HK-2 (cell line): ENCODE results near the gene PCBP2.
"Not testable (repeated sequence)": the region's sequence is repeated elsewhere in the genome, so short reads cannot be mapped to it uniquely, and the experiment has no call there.

Experiments used
- DNase-seq: peaks from one replicate; pipeline ENCODE4 v3.0.0-alpha.2; 2018; ENCODE audit not compliant: unreplicated experiment

The PCBP2 gene

DNA sequence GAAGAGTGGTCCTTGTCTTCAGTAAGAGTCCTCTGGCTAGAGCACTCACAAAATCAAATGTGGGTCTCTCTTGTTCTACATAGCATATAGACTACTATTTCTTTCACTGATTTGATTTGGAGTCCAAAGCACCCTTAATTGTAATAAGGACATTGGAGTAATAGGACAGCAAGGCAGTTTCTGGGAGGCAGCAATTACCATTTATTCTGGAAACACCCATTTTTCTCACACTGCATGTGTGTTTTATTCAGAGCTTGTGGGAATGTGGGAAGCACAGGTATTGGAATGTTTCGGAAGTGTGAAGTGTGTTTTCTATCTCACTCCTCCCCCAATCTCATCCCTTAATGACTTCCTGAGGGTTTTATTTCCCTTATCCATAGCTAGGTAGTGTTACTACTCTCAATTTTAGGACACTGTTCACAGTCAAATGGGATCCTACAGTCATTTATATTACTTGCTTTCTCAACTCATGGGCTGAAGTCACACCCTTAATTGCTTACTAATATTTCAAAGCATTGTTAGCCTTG is 20.2 kb downstream of the PCBP2 start:
- DNase-seq, result no peak

- no peak for DNase-seq
These were observed 22.2 kb downstream of the PCBP2 start for GRCh38 chr12:53474077-53474476.

DNA sequence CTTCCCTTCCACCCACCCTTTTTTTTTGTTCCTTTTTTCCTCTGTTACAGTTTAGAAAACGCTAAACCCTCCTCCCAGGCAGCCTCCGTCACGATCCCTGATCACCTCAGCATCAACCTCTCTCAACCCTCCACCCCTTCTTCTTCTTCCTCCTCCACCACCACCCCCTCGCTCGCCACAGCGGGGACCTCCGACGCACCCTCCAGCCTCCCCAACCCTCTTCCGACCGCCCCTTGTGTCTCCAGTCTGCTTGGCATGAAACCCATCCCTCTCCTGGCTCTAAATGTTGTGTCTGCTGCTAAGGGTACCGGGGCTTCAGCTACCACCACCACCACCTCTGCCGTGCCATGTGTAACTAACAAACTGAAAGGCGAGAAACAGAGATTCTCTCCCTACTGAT is 22.9 kb downstream of the PCBP2 start:
- DNase-seq, result no peak

- no peak for DNase-seq
These were observed 24.9 kb downstream of the PCBP2 start for GRCh38 chr12:53476769-53477209.

DNA sequence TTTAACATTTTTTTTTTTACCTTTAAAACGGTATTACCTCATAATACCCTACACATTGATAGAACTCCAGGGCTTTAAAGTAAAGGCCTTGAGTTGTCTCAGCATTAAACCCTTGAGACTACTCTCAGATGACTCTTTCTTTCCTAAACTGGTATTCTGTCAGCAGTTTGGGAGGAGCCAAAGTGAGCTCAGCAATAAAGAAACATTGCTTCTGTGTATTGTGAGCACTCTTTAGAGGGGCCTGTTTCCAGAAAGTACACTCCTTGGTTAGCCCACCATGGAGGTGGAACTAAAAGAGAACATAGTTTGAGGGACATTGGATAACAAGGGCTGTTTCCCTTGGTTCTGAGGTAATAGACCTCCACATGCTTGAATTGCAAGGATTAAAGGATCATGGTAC is 27.0 kb downstream of the PCBP2 start:
- no peak for DNase-seq

DNA sequence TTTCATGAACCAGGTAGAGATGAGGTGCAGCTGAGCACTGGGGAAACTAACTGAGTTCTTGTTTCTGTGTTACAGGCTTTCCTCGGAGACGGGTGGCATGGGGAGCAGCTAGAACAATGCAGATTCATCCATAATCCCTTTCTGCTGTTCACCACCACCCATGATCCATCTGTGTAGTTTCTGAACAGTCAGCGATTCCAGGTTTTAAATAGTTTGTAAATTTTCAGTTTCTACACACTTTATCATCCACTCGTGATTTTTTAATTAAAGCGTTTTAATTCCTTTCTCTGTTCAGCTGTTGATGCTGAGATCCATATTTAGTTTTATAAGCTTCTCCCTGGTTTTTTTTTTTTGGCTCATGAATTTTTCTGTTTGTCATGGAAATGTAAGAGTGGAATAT is 27.4 kb downstream of the PCBP2 start:
- no peak for DNase-seq

GRCh38 chr12:53480491-53481442 is 28.9 kb downstream of the PCBP2 start:
- no peak for DNase-seq

GRCh38 chr12:53481458-53481857 is 29.6 kb downstream of the PCBP2 start:
- DNase-seq, result not testable (repeated sequence)

- peak; percentile 20 for DNase-seq
These were observed 30.2 kb downstream of the PCBP2 start for GRCh38 chr12:53481939-53482586.

GRCh38 chr12:53482626-53483168 is 30.8 kb downstream of the PCBP2 start:
- no peak for DNase-seq

- DNase-seq, result no peak
These were observed 31.5 kb downstream of the PCBP2 start for GRCh38 chr12:53483225-53483978.

DNA sequence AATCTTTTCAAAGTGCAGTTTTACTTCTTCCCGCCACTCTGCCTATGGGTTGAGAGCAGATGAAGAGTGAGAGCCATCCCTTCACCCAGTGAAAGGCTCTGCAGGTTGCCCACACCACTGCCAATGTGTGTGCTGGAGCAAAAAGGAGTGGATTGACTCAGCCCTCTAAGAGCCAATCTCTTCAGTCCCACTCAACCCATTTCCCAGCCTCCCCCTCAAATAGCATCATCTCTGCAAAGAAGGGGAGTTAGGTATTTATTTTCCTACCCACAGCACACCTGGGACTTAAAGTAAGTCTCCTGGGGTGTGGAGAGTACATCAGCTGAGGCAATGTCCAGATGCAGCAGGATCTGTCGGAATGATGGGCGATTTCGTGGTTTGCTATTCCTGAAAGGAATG is 32.1 kb downstream of the PCBP2 start:
- no peak for DNase-seq

GRCh38 chr12:53484686-53485575 is 33.0 kb downstream of the PCBP2 start:
- DNase-seq, result no peak

DNA sequence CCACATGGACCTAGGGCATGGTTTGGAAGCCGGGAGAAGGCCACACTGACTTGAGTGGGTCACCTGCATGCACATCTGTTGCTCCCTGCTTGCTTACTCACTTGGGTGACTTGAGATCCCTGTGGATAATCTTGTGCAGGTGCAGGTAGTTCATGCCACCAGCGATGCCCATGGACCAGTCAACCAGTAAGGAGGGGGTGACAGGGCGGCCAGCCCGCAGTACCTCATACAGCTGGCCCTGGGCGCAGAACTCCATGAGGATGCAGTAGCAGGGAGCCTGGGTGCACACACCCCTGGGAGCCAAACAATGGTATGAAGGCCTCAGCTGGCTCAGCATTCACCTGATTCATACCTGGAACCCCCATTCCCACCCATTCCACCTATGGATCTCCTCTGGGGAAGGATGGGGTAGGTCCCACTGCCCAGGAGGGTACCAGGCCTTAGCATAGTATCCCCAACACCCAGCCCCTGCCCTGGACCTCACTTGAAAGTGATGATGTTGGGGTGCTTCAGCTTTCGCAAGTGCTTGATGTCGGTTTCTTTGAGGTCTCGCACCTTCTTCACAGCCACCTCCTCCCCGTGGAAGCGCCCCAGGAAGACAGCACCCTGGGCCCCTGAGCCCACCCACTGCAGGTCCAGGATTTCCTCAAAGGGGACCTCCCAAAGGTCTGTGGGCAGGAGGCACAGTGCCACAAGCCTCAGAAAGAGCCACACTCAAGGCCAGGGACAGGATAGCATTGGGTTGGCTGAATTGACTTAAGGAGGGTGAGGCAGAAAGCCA is 34.2 kb downstream of the PCBP2 start:
- DNase-seq, result no peak

DNA sequence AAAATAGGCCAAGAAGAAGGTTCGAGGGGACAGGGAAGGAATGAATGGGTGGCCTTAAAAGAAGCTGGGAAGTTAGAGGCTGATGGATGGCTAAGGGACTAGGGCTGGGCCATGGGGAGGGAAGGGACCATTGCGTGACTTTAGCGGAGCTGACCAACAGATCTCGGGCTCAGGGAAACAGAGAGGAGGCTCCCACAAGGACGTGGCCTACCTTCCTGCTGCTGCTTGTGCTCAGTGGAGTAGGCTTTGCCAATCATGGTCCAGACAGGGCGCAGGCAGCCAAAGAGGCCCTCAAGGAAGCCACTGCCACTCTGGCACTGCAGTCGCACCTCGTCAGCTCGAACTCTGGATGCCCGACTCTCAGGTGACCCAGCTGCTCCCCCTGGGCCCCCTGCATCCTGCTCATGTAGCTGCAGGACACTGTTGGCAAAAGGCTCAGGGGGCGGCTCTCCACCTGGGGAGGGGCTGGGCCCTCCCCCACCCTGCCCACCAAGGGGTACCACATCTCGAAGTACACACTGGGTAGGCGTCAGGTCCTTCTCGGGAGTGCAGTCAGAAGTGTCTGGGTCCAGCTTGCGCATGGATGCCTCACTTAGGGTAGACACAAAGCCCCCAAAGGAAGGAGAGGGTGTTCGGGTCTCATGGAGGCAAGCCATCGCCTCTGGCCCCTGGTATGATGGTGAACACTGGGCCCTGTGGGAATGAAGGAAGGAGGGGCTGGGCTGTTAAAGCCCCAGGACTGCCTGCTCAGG is 35.0 kb downstream of the PCBP2 start:
- no peak for DNase-seq

DNA sequence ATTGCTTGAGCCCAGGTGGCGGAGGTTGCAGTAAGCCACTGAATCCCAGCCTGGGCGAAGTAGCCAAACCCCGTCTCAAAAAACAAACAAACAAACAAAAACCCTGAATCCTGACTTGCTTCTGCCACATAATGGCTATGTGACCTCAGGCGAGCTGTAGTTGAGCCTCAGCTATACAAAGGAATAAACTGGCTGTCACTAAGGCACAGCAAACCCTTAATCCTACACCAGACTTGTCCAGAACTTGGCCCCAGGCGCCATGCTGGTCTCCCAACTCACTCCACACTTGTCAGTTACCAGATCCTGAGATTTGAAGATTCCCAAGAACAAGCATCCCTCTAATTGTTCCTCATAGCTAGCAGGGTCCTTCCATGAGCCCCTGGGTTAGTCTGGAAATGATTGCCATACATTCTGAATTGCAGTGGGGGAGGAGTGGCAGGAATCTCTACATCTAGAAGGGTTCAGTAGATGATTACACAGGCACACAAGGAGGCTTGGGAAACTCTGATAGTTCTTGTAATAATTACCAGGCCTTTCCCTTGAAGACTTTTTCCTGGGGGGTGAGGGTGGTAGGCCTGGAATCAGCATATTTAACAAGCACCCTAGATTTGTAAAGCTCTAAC is 37.5 kb downstream of the PCBP2 start:
- no peak for DNase-seq

DNA sequence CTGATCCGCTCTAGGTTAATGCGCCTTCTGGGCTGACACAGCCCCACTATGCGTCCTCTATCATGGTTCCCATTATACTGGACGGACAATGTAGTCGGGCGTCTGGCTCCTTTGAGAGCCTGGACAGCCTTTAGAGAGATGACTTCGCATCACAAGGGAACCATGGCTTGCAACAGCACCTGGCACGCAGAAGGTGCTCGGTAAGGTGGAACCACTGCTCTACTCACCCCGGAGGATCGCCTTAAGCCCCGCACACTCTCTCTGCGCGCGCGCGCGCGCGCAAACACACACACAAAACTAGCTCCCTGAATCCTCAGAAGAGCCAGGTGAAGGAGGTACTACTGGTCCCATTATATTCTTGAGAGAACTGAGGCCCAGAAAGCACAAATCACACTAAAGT is 40.3 kb downstream of the PCBP2 start:
- no peak for DNase-seq

- DNase-seq, result peak; percentile 93
These were observed 41.1 kb downstream of the PCBP2 start for GRCh38 chr12:53492830-53493609.
